ENCODE results near the gene DNAH6. TPM values are rescaled to one million over a fixed set of nuclear protein-coding genes. Genes with fewer than 3 reads are reported as not detected.
"Not testable (repeated sequence)": the region's sequence is repeated elsewhere in the genome, so short reads cannot be mapped to it uniquely, and the experiment has no call there.

The DNAH6 gene
- total RNA-seq, 1 donor from 2014 or later, result 0.46 TPM

DNA sequence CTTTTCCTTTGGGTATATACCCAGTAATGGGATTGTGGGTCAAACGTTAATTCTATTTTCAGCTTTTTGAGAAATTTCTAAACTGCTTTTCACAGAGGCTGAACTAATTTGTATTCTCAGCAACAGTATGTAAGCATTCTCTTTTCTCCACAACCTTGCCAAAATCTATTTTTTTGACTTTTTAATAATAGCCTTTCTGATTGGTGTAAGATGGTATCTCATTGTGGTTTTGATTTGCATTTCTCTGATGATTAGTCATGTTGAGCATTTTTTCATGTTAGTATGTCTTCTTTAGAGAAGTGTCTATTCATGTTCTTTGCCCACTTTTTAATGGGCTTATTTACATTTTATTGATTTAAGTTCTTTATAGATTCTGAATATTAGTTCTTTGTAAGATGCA, 219.1 kb downstream of the DNAH6 start:
- DNase-seq (ENCODE audit: low spot score), result no peak

DNA sequence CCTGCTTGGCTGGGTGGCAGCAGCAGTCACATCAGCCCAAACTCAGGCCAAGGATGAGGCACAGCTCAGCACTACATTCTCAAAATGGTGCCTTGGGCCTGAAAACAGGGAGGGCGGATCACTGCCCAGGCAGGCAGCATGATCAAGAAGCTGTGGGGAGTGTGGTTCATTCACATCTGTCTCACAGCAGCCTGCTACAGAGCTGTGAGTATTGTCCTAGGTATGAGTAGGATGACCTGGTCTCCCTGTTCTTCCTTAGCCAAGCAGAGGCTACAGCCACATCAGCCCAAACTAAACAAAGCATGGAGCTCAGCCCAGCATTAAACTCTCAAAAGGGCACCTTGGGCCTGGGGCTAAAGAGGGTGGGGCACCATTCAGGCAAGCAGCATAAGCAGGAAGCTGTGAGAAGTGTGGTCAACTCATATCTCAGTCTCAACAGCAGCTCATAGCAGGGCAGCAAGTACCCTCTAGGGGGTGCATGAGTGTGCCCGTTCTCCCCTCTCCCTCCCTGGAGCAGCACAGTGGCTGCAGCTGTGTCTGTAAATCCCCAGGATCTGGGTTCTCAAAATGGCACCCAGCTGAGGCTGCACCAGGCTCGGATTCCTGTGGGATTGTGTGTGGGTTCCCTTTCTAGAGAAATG, 225.0 kb downstream of the DNAH6 start:
- DNase-seq (ENCODE audit: low spot score), result no peak

DNA sequence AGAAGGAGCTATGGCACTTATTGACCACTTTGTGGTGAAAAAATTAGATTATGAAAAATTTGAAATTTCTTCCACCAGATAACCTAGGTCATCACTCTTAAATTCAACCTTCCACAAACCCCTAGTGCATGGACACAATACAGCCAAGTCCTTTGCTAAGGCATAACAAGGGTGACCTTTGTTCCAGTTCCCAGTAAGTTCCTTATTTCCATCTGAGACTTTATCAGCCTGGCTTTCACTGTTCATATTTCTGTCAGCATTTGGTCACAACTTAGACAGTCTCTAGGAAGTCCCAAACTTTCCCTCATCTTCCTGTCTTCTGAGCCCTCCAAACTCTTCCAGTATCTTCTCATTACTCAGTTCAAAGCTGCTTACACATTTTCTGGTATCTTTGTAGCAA, 232.0 kb downstream of the DNAH6 start:
- no peak for DNase-seq (ENCODE audit: low spot score)

DNA sequence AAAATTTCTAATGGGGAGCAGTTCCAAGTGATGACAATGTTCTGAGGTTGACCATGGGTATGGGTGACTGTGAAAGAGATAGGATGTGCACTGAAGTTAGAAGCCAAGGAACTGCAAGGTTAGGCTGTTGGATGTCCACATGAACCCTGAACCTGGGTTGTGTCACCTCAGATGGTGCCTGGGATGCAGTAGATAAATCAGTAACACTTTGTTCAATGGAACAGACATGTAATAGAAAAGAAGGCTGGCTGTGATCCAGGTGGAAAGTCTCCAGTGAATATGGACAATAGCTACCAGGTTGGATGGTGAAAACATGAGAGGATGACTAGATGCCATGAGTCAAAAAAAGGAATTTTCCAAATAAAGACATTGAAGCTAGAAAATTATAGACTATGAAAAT, 233.1 kb downstream of the DNAH6 start:
- DNase-seq (ENCODE audit: low spot score), result peak; percentile 64

DNA sequence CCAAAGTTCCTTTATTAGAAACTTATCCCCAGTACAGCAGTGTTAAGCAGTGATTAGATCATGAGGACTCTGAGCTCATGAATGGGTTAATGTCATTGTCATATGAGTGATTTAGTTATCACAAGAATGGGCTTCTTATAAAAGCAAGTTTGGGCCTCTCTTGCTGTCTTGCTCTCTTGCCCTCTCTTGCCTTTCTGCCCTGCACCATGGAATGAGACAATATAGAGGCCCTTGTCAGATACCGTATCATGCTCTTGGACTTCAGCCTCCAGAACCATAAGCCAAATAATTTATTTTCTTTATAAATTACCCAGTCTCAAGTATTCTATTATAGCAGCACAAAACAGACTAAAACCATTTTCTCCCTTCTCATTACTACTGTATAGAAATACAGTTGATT, 238.8 kb downstream of the DNAH6 start:
- no peak for DNase-seq (ENCODE audit: low spot score)

DNA sequence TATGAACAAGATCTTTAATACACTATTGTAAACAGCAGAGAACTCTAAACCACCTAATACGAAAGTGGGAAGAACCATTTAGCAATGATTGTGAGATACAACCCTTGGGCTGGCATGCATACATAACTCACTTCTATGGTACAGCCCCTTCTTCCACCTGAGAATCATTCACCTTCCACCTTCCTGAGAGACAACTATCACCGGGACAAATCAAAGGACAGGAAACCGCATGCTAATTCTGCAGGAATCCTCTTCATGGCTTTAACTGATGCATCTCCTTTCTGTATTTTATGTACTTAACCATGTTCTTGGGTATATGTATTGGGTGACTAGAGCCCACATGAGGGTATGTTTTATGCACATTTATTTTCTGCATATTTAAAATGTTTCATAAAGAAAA, 241.3 kb downstream of the DNAH6 start:
- no peak for DNase-seq (ENCODE audit: low spot score)

DNA sequence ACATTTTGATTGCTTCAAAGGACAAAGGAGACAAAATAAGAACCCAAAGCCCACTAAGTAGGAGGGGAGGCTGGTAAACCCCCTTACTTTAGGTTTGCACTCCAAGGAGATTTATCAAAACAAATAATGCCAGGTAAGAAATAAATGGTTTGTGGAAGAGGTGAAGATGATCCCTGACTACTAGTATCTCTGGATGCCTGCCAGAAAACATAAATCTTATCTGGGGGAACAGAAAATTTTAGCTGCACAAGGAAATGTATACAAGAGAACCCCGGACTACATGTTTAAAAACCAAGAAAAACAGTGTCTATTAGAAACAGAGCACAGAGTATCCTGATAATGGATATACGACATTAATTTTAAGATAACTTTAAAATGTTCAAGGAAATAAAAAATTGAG, 250.5 kb downstream of the DNAH6 start:
- DNase-seq (ENCODE audit: low spot score), result no peak

DNA sequence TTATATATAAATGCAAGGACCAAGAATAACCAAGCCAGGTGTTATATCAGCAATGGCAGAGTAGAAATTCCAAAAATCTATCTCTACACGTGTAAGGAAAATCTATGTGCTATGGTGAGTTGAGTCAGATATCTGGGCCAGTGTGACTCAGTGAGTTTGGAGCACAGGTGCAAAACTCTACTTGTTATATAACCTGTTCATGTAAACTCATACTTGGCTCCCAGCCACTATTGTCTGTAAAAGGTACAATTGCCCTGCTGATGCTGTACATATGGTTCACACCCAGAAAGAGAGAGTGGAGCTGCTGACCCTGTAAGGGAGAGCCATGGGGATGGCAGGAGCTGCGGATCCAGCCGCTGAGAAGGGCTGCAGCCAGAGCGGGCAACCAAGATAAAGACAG, 252.5 kb downstream of the DNAH6 start:
- no peak for DNase-seq (ENCODE audit: low spot score)

DNA sequence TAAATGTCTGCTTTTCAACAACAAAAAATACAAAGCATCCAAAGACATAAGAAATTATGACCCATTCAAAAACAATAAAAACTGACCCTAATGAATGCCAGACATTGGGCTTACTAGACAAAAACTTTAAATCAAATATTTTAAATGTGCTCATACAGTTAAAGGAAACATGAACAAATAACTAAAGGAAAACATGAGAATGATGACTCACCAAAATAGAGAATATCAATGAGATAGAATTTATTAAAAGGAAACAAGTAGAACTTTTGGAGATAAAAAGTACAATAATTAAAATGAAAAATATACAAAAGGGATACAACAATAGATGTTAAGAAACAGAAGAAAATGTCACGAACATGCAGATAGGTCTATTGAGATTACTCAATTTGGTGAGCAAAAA, 254.0 kb downstream of the DNAH6 start:
- no peak for DNase-seq (ENCODE audit: low spot score)

DNA sequence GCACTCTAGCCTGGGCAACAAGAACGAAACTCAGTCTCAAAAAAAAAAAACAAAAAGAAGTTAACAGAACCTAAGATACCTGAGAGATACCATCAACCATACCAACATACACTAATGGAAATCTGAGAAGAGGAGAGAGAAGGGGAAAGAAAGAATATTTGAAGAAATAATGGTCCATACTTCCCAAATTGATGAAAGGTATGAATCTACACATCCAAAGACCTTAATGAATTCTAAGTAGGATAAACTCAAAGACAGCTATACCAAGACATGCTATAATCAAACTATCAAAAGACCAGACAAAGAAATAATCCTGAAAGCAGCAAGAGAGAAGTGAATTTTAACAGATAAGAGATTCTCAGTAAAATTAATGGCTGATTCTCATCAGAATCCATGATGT, 255.0 kb downstream of the DNAH6 start:
- DNase-seq (ENCODE audit: low spot score), result no peak

DNA sequence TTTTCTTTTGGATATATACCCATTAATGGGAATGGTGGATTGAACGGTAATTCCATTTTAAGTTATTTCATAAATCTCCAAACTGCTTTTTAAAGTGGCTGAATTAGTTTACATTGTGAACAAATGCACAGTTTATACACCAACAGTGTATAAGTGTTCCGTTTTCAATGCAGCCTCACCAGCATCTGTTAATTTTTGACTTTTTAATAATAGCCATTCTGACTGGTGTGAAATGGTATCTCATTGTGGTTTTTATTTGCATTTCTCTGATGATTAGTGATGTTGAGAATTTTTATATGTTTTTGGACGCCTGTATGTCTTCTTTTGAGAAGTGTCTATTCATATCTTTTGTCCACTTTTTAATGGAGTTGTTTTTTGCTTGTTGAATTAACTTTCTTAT, 257.3 kb downstream of the DNAH6 start:
- DNase-seq (ENCODE audit: low spot score), result not testable (repeated sequence)

DNA sequence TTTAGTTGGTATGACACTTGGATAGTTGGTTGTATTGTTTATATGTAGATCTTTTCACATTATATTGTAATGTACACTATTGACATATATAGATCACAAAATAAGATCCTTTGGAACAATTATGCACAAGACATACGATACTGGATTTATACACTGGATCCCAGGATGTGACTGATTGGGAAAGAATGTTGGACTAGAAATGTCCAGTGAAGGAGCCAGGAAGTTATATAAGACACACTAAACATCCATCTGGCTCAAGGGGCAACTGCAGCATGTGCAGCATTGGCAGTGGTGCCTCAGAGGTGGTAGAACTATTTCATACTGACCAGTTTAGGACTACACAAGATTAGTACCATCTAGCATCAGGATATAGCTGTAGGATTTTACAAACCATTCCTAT, 259.7 kb downstream of the DNAH6 start:
- DNase-seq (ENCODE audit: low spot score), result no peak

DNA sequence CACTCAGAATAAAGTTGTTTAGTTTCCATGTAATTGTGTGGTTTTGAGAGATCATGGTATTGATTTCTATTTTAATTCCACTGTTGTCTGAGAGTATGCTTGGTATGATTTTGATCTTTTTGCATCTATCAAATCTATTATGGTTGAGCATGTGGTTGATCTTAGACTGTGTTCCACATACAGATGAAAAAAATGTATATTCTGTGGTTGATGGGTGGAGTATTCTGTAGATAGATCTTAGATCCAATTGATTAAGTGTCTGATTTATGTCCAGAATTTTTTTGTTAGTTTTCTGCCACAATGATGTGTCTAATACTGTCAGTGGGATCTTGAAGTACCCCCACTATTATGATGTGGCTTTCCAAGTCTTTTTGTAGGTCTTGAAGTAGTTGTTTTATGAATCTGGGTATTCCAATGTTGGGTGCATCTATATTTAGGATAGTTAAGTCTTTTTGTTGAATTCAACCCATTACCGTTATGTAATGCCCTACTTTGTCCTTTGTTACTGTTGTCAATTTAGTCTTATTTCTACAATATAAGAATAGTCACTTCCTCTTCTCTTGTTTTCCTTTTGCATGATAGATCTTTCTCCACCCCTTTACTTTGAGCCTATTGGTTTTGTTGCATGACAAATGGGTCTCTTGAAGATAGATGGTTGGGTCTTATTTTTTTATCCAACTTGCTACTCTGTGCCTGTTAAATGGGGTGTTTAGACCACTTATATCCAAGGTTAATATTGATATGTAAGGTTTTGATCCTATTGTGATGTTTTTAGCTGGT, 262.8 kb downstream of the DNAH6 start:
- DNase-seq (ENCODE audit: low spot score), result no peak

DNA sequence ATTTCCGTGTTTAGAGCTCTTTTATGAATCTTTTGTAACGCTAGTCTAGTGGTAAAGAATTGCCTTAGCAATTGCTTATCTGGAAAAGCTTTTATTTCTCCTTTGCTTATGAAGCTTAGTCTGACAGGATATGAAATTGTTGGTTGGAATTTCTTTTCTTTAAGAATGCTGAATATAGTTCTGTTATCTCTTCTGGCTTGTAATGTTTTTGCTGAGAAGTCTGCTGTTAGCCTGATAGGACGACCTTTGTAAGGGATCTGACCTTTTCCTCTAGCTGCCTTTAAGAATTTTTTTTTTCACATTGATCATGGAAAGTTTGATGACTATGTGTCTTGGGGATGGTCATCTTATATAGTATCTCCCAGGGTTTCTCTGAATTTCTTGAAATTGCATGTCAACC, 263.5 kb downstream of the DNAH6 start:
- DNase-seq (ENCODE audit: low spot score), result no peak

DNA sequence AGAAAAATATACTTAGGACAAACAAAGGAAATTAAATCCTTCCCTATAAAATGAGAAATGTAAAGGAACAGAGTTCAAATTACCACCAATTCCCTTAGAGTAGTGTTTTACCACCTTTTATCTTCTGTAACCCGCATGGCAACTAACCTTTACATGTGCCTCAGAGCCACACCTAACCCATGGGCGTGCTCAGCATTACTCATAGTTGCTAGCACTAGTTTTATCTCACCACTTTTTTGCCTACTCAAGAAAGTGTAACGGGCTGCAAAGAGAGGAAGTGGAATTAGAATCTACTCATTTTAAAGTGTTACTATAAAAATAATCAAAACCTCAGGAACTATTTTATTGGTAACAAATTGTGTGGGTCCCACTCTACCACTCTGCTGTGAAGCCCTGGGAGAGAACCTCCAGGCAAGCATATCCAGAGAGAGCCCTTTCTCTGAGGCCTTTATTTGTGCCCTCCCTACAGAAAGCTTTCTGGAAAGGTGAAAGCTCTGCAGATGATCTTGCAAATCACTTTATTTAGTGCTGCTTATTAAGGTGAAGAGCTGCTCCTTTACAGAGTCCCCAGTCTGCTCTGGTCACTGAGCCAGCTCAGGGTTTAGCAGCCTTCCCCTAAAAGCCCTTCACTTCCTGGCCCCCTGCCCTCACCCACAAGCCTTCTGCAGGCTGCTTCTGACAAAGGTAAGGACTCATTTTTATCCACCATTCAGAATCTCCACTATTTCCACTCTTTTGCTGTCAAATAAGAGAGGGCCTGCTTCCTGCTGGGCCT, 265.8 kb downstream of the DNAH6 start:
- peak; percentile 16 for DNase-seq (ENCODE audit: low spot score)

DNA sequence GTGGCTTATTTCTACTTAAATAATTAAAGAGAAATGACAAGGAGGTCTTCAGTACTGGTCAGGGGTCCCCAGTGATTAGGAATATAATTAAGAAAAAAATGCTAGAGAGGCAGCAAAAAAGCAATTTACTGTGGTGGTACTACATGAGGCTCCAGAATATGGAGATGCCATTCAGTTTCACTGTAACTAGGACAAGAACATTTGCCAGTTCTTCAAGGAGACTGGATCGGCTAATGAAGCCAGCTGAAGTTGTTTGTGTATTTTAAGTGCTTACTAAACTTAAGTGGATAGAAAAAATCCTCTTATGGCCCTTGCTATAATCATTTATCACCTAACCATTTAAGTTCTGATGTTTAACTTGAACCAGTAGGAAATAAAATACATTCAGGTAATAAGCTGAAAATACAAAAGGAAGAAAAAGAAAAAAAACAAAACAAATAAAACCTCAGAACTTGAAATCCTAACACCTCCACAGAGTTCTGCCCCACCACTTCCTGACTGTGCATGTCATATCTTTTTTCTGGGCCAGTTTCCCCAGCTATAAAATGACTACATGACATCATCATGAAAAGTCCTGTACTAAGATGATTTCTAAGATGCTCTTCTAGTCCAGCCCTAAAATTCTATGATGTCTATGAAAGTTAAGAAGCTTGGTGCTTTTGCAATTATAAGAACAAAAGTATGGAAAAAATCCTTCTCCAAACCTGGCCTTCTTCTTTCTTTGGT, 266.6 kb downstream of the DNAH6 start:
- DNase-seq (ENCODE audit: low spot score), result no peak

DNA sequence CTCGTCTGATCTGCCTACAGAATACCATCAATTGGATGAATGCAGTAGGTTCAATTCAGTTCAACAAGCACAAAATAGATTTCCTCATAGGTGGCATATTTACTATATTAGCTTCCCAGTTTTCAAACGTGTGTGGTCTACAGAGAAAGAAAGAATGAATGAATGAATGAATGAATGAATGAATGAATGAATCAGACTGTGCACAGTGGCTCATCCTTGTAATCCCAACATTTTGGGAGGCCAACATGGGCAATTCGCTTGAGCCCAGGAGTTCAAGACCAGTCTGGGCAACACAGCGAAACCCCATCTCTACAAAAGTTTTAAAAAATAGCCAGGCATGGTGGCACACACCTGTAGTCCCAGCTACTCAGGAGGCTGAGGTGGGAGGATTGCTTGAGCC, 269.7 kb downstream of the DNAH6 start:
- no peak for DNase-seq (ENCODE audit: low spot score)

DNA sequence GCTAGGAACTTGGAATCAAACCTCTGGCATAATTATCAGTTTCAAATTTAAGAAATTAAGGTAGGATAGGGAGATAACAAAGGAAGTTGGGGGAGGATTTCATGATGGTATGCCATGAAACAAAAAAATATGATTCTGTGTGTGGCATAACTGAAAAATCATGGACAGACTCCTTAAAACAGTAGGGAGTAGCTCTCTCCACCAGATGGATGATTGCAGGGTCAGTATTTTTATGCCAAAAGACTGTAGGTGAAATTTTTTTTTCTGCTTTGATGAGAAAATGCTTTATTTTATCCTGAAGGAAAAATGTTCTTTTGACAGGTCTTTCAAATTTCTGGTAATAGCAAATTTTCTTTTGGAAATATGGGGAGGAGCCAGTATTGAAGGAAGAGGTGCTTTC, 270.3 kb downstream of the DNAH6 start:
- DNase-seq (ENCODE audit: low spot score), result no peak

DNA sequence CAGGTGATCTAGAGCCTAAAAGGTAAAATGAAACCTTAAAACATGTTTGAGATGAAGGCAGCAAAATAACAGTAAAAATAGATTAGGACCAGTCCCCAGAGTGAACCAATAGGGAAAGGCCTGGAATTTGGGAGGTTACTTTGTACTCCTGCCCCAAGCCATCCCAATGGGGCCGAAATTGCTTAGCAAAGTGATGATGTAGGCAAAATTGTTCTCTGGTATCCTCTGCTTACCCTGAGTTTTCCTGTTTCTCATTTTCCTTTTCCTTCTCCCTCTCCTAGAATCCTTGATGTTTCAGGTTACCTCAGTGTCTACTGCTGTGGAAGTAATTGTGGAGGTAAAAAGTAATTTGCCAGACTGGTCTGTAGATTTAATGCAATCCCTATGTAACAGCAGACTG, 271.7 kb downstream of the DNAH6 start:
- DNase-seq (ENCODE audit: low spot score), result no peak

DNA sequence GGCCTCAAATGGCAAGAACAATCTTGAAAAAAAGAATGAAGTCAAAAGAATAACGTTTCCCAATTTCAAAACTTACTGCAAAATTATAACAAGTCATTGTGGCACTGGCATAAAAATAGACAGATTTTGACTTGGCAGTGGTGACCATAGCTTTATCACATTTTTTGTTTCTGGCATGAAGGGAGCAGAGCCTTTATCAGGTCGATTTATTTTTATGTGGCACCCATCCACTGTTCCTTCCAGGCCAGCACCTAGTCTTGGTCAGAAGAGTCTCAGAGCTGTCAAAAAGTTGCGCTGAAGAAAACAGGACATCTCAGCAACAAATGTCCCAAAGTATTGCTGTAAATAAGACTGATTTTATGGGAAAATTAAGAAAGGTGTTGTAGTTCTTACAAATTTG, 272.2 kb downstream of the DNAH6 start:
- no peak for DNase-seq (ENCODE audit: low spot score)

DNA sequence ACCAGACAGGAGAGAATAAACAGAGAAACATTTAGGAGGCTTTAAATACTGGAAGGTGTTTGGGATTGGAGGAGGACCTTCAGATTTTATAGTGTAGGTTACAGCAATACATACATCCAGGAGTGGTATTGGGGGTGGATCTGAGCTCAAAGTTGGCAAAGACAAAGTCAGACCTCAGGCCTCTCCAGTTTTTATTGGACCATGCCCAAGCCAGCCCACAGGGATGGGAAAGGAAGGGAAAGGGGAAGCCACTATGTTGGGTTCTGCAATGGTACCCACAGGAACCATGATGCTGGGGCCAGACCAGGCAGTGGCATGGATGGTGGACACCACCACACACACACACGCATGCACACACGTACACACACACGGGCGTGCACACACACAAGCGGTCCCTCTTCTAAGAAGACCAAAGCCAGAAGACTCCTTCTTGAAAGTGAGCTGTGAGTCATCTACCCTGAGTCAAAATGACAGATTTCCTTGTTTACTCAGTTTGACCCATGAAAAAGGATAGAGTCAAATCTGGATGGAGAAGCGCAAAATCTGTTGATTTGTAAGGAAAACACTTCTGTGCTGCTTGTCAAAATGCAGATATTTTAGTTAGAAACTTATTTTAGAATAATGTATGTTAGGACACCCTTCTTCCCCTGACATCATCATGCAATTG, 276.7 kb downstream of the DNAH6 start:
- DNase-seq (ENCODE audit: low spot score), result no peak

DNA sequence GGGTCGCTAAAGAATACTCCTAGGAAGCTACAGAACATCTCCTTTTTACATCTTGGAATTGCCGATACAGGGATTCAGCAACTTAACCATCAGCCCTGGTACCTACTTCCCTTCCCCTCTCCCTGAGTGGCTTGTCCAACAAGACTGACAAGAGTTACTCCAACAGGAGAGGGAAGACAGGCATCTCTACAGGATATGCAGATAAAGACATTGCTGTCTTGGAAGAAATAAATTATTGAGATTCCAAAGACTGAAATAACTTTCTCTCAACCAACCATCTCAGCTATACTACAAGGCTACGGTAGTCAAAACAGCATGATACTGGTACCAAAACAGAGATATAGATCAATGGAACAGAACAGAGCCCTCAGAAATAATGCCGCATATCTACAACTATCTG, 277.3 kb downstream of the DNAH6 start:
- no peak for DNase-seq (ENCODE audit: low spot score)

All from mucosa of gallbladder (tissue), 1 donor.